SIG-M5 treated with dmso at 0.1 percent for 504 hours (cell line): ENCODE measurements around the gene DMD.
"Not testable (repeated sequence)": the region's sequence is repeated elsewhere in the genome, so short reads cannot be mapped to it uniquely, and the experiment has no call there.

Experiments used
- DNase-seq: peaks from one replicate; lab custom pipeline; 2025; ENCODE audit not compliant: unreplicated experiment; lab: John Stamatoyannopoulos, UW

The DMD gene

GRCh38 chrX:33156152-33156726 lies 55.1 kb downstream of the DMD start:
- DNase-seq = no peak

DNA sequence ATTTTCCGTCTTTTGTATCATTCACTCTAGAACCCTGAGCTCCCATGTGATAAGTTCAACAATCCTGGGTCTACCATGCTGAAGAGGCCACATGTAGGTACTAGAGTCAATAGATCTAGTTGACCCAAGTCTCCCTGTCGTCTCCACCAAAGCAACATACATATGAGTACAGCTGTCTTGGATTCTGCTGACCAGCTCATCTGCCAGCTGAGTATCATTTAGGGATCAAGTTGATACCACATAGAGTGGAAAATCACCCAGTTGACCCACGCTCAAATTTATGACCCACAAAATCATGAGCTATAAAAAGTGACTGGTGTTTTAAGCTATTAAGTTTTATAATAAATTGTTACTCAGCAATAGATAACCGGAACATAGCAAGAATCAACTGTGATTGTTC lies 61.8 kb downstream of the DMD start:
- DNase-seq = no peak

- no peak for DNase-seq
Measured at GRCh38 chrX:33149085-33149484, 62.3 kb downstream of the DMD start.

GRCh38 chrX:33142331-33142730 lies 69.0 kb downstream of the DMD start:
- no peak for DNase-seq

- no peak for DNase-seq
Measured at GRCh38 chrX:33138677-33139249, 72.6 kb downstream of the DMD start.

DNA sequence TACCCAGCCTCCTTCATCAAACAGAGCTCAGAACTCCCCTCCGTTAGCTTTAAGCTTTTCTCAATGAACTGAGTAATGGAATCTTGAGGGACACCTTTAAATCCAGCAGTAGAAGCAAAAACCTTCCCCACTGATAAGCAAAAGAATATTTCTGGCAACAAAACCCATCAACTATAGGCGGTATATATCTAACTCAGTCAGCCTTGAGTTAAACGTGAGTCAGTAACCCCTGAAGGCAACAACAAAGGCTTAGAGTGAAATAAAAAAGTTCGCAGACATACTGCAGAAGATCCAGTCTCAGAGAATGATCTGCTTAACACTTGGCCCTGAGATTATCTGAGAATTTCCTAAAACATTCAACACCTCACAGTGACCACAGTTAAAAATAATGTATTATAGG lies 77.2 kb downstream of the DMD start:
- no peak for DNase-seq

- DNase-seq = no peak
Measured at GRCh38 chrX:33133320-33133719, 78.0 kb downstream of the DMD start.

GRCh38 chrX:33132569-33132968 lies 78.8 kb downstream of the DMD start:
- no peak for DNase-seq

DNA sequence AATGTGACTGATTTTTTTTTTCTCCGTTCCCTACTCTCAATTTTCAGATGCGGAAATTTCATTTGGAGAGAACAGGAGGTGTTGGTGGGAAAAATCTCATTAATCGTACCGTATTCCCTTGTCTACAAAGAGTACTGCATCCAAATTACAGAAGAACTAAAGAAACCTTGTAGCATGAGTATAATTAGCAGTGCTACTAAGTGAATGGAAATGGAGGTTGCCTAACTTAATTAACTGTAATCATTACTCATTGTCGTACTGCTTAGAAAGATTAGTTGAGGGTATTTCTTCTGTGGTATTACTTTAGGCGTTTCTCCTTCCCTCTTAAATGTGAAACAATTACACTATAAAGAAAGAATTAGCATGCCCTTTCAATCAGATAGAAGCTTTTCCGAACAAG lies 81.7 kb downstream of the DMD start:
- DNase-seq = no peak

DNA sequence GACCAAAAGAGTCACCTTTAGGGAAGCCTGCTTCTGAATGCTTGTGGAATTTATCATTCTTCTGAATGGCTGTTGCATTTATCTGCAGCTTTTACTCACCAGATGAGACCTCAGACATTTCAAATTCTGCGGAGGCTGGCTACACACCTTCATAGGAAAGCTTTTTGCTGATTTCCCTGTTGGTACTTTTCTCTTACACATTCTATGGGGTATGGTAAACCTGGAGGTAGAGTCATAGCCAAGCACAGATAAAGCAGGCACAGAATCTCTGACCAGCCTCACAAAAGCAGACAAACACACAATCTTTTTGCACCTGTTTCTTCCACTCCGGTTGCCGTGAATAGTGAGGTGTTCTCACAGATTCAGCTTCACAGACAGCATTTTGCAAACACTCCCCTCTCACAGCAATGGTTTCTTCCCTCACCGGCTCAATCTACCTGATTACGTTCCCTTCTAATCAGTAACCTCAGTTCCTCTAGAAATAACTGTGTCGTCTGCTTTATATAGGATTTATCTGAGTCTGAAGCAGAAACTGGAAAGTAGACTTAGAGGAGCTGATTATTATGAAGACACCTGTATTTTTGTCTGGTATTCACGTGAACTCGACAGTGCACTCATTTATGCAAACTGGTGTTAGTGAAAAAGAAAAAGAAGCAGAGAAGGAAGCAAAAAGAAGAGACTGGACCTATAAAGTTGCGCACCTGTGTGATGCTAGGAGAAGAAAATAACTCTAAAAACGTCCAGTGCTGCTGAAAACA lies 83.1 kb downstream of the DMD start:
- DNase-seq = no peak

DNA sequence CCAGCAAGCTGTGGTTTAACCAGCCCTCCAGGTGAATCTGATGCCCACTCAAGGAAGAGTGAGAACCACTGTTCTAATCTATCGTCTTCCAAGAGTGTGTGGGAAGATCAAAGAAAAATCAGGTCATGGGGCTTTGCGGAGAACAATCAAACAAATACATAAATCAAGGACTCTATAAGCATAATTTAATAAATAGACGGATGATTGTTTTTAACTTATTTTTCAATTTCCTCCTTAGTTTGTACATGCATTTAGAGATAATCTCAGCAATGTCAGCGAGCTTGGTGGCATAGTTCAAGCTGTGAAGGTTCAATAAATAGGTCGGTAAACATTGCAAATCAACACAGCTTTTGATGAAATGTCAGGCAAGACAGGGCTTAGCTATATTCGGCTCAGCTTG lies 84.9 kb downstream of the DMD start:
- no peak for DNase-seq

DNA sequence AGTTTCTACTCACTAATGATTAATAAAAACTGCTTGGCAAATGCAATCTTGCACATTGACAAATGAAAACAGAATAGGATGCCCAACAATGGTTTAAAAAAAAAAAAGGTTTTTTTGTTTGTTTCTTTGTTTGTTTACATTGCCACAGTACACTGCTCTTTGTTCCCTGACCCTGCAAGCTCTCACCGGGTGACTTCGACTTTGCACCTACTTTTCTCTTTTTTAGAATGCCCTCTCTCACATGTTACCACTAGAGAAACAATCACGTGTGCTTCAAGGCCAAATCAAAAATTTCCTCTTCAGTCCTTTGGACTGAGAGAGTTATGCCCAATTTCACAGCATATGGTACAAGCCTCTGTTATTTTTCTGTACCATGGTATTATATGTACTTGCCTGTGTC lies 101.5 kb downstream of the DMD start:
- DNase-seq = no peak

DNA sequence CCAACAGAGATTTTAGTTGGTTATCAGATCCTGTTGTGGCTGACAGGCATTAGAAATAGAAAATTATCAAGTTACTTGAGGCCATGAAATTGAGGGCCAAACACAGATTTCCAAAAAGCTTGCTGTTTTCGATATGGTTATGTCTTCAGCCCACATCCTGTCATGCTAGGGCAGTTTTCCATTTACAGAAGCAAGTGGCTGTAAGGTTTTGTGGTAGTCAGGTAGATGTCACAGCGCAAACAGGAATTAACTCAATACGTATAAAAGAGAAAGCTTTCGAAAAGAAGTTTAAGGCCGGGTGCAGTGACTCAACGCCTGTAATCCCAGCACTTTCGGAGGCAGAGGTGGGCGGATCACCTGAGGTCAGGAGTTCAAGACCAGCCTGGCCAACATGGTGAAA lies 104.6 kb downstream of the DMD start:
- DNase-seq = no peak

- no peak for DNase-seq
Measured at GRCh38 chrX:33095079-33095478, 116.3 kb downstream of the DMD start.

- DNase-seq = no peak
Measured at GRCh38 chrX:33087411-33087810, 123.9 kb downstream of the DMD start.

DNA sequence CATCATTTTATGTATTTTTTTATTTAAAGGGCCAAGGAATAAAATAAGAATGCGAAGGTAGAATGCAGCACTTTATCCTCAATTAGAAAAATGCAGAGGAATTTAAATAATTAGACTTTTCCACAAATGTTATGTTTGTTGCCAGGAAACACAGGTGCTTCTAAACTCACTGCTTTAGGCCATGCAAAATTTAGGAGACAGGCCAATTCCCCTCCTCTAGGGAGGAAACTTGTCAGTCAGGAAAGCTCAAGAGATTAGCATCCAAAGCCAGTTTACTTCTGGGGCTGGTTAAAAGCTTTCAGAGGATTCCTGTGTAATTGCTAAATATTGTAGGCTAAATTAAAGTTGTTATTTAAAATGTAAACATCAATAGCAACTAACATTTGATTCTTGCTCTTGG lies 124.5 kb downstream of the DMD start:
- no peak for DNase-seq

GRCh38 chrX:33082371-33082770 lies 129.0 kb downstream of the DMD start:
- DNase-seq = no peak

DNA sequence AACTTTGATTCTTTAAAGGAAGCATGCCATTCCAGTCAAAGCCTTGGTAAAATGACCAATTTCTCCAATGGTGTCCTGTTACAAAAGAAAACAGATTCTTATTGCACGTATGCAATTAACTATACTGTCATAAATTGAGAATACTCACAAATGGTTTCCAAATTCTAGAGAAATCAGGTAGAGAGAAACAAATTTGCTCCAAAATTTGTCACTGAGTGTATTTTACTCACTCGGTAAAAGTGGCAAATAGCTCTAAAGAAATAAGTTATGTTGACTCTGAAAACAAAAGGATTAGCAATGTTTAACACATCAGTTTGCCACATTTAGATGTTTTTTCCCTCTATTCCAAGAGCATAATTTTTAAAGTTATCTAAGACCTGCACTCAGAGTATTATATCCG lies 133.1 kb downstream of the DMD start:
- no peak for DNase-seq

DNA sequence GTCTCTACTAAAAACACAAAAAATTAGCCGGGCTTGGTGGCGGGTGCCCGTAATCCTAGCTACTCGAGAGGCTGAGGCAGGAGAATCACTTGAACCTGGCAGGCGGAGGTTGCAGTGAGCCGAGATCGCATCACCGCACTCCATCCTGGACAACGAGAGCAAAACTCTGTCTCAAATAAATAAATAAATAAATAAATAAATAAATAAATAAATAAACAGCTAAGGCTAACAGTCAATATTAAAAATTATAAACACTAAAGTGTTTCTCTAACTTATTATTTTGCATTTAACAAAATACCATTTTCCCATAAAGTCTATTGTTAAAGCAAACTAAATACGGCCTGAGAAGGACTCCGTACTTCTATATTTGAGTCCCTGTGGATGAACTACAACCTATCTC lies 137.7 kb downstream of the DMD start:
- not testable (repeated sequence) for DNase-seq

DNA sequence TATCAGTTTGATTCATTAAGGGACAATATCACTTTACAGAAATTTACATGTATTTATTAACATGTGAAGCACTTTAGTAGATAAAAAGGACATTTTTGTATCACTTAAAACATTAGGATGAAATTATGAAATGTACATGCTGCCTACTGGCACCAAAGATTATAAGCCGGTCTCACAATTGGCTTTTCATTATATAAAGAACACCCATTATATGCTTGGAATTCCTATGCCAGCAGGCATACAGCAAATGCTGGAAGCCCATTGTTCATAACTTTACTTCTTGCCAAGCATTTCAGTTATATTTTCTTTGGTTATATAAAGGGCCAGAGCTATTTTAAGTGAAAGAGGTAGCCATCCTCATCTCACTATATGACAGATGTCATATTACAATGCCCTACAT lies 145.9 kb downstream of the DMD start:
- DNase-seq = no peak

DNA sequence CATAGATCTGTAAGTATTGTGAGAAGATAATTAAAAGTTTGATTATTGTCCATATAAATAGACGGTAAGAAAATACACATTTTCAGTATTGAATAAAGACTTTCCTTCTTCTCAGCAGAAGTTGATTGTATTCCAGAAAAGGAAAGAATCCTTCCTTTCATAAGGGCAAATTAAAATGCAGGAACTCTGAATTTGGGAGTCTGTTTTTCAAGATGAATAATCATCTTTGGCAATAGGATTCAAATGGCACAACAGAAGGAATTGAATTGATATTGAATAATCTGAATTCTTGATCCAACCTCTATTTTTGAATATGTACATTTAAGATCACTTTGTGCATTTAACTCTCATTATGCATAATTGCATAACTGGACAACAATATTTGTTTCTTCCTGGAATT lies 149.3 kb downstream of the DMD start:
- DNase-seq = no peak

- DNase-seq = no peak
Measured at GRCh38 chrX:33053001-33053400, 158.3 kb downstream of the DMD start.

- DNase-seq = no peak
Measured at GRCh38 chrX:33045882-33046281, 165.5 kb downstream of the DMD start.
